ENCODE results near the gene PATL2. TPM values are rescaled to one million over a fixed set of nuclear protein-coding genes. Genes with fewer than 3 reads are reported as not detected.
A peak's percentile ranks its signal among the peaks of the same experiment; 100 is the strongest.
"Not testable (repeated sequence)": the region's sequence is repeated elsewhere in the genome, so short reads cannot be mapped to it uniquely, and the experiment has no call there.

The PATL2 gene
- total RNA-seq, 1 experiment from 2014 or later = 0.49 TPM

DNA sequence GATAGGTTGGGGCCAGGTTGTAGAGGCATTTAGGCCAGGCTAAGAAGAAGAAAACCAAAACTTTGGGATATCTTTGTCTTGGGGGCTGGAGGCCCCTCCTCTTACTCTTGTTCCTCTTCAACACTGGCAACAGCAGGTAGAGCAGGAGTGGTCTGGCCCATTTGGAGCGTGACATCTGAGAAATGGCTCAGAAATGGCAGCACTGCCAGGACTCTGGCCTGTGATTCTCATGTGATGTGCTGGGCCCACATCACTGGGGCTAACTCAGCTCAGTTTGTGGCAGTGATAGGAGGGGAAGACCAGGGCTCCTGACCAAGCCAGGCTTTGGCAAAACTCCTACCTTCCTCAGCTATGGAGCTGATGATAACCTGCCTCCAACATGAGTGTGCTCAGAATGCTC, 18.5 kb downstream of the PATL2 start:
- H3K36me3 ChIP-seq (ENCODE audit: control insufficient read depth, insufficient read depth, low read length) = no peaks in the 10 kb centered on the region
- no peaks in the 10 kb centered on the region; the same call in 1 of the 2 replicates for H3K9me3 ChIP-seq (ENCODE audit: control insufficient read depth, insufficient read depth, low read depth, low read length)
- DNase-seq (ENCODE audit: low read depth, low spot score) = no peak
- ATAC-seq = 0 out of 2 replicates have a peak, but pooled peaks have one; percentile 21
- 0 out of 2 replicates have a peak, but pooled peaks cover 3% of the 10 kb centered on the region for H3K27me3 ChIP-seq (ENCODE audit: control insufficient read depth, insufficient read depth, low read length)
- H3K27ac ChIP-seq (ENCODE audit: low read length) = no peak overlapping the region
- intact Hi-C loops (cut with micrococcal nuclease; ENCODE audit: unreplicated experiment) (no loop called here), in situ Hi-C loops (cut with HindIII; ENCODE audit: low pct_unique_long_range_greater_than_20kb, low sequenced_read_pairs) (no loop called here)
- no peak overlapping the region for H3K4me3 ChIP-seq (ENCODE audit: low read depth in 2 of 2, low read length in 2 of 2)
- TF ChIP-seq, protein P1, sequence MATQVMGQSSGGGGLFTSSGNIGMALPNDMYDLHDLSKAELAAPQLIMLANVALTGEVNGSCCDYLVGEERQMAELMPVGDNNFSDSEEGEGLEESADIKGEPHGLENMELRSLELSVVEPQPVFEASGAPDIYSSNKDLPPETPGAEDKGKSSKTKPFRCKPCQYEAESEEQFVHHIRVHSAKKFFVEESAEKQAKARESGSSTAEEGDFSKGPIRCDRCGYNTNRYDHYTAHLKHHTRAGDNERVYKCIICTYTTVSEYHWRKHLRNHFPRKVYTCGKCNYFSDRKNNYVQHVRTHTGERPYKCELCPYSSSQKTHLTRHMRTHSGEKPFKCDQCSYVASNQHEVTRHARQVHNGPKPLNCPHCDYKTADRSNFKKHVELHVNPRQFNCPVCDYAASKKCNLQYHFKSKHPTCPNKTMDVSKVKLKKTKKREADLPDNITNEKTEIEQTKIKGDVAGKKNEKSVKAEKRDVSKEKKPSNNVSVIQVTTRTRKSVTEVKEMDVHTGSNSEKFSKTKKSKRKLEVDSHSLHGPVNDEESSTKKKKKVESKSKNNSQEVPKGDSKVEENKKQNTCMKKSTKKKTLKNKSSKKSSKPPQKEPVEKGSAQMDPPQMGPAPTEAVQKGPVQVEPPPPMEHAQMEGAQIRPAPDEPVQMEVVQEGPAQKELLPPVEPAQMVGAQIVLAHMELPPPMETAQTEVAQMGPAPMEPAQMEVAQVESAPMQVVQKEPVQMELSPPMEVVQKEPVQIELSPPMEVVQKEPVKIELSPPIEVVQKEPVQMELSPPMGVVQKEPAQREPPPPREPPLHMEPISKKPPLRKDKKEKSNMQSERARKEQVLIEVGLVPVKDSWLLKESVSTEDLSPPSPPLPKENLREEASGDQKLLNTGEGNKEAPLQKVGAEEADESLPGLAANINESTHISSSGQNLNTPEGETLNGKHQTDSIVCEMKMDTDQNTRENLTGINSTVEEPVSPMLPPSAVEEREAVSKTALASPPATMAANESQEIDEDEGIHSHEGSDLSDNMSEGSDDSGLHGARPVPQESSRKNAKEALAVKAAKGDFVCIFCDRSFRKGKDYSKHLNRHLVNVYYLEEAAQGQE (IDR thresholded peaks at IDR 0.05; ENCODE audit: insufficient read depth in 1 of 2, low read depth in 2 of 2, low read length in 1 of 2) = no peak
- TF ChIP-seq POLR2AphosphoS5 (IDR thresholded peaks at IDR 0.05; ENCODE audit: low read depth, low read length) (no peak), SIN3A (IDR thresholded peaks at IDR 0.05; ENCODE audit: borderline replicate concordance, insufficient read depth, low read depth, low read length) (no peak), TCF7L2 (IDR thresholded peaks at IDR 0.05; ENCODE audit: low read depth, low read length) (no peak)
- TF ChIP-seq, protein P2, sequence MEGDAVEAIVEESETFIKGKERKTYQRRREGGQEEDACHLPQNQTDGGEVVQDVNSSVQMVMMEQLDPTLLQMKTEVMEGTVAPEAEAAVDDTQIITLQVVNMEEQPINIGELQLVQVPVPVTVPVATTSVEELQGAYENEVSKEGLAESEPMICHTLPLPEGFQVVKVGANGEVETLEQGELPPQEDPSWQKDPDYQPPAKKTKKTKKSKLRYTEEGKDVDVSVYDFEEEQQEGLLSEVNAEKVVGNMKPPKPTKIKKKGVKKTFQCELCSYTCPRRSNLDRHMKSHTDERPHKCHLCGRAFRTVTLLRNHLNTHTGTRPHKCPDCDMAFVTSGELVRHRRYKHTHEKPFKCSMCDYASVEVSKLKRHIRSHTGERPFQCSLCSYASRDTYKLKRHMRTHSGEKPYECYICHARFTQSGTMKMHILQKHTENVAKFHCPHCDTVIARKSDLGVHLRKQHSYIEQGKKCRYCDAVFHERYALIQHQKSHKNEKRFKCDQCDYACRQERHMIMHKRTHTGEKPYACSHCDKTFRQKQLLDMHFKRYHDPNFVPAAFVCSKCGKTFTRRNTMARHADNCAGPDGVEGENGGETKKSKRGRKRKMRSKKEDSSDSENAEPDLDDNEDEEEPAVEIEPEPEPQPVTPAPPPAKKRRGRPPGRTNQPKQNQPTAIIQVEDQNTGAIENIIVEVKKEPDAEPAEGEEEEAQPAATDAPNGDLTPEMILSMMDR (IDR thresholded peaks at IDR 0.05) = no peak
- BruUV-seq (replicated peaks) = no TSS peak
- no peaks in the 10 kb centered on the region for H3K4me1 ChIP-seq (ENCODE audit: control insufficient read depth, insufficient read depth, low read length)
- ChIA-PET CTCF (no interaction called here), POLR2A (no interaction called here)

DNA sequence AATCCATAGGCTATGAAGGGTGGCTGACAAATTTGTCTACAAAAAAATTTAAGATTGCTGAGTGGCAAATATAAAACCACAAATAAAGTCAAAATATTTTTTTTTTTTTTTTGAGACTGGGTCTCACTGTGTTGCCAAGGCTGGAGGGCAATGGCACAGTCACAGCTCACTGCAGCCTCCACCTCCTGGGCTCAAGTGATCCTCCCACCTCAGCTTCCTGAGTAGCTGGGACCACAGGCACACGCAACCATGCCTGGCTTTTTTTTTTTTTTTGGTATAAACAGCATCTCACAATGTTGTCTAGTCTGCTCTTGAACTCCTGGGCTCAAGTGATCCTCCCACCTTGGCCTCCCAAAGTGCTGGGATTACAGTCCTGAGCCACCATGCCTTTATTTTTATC, 20.9 kb downstream of the PATL2 start:
- POLR2A ChIA-PET; in situ Hi-C loops (cut with HindIII; ENCODE audit: low pct_unique_long_range_greater_than_20kb, low sequenced_read_pairs): not testable (repeated sequence)
- CTCF ChIA-PET = interaction anchor here (0.7 kb wide), 1 partner anchor 640 kb away, joined by 7 read pairs; no protein-coding TSS in a partner anchor

DNA sequence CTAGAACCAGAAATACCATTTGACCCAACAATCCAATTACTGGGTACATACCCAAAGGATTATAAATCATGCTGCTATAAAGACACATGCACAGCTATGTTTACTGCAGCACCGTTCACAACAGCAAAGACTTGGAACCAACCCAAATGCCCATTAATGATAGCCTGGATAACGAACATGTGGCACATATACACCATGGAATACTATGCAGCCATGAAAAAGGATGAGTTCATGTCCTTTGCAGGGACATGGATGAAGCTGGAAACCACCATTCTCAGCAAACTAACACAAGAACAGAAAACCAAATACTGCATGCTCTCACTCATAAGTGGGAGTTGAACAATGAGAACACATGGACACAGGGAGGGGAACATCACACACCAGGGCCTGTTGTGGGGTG, 21.8 kb downstream of the PATL2 start:
- H3K27ac ChIP-seq (ENCODE audit: low read length); DNase-seq (ENCODE audit: low read depth, low spot score); intact Hi-C loops (cut with micrococcal nuclease; ENCODE audit: unreplicated experiment); H3K27me3 ChIP-seq (ENCODE audit: control insufficient read depth, insufficient read depth, low read length); CTCF ChIA-PET; BruUV-seq (replicated peaks); H3K4me3 ChIP-seq (ENCODE audit: low read depth in 2 of 2, low read length in 2 of 2); H3K36me3 ChIP-seq (ENCODE audit: control insufficient read depth, insufficient read depth, low read length); H3K4me1 ChIP-seq (ENCODE audit: control insufficient read depth, insufficient read depth, low read length); ATAC-seq; in situ Hi-C loops (cut with HindIII; ENCODE audit: low pct_unique_long_range_greater_than_20kb, low sequenced_read_pairs); H3K9me3 ChIP-seq (ENCODE audit: control insufficient read depth, insufficient read depth, low read depth, low read length): not testable (repeated sequence)
- POLR2A ChIA-PET = interaction anchor here (0.6 kb wide), 1 partner anchor 129 kb away, joined by 4 read pairs; no protein-coding TSS in a partner anchor

More for the DNA sequence above, 20.9 kb downstream of the PATL2 start:
- H3K27ac ChIP-seq (ENCODE audit: low read length); H3K4me1 ChIP-seq (ENCODE audit: control insufficient read depth, insufficient read depth, low read length); BruUV-seq (replicated peaks); H3K4me3 ChIP-seq (ENCODE audit: low read depth in 2 of 2, low read length in 2 of 2); DNase-seq (ENCODE audit: low read depth, low spot score); ATAC-seq; H3K9me3 ChIP-seq (ENCODE audit: control insufficient read depth, insufficient read depth, low read depth, low read length); H3K27me3 ChIP-seq (ENCODE audit: control insufficient read depth, insufficient read depth, low read length); intact Hi-C loops (cut with micrococcal nuclease; ENCODE audit: unreplicated experiment); H3K36me3 ChIP-seq (ENCODE audit: control insufficient read depth, insufficient read depth, low read length): not testable (repeated sequence)

DNA sequence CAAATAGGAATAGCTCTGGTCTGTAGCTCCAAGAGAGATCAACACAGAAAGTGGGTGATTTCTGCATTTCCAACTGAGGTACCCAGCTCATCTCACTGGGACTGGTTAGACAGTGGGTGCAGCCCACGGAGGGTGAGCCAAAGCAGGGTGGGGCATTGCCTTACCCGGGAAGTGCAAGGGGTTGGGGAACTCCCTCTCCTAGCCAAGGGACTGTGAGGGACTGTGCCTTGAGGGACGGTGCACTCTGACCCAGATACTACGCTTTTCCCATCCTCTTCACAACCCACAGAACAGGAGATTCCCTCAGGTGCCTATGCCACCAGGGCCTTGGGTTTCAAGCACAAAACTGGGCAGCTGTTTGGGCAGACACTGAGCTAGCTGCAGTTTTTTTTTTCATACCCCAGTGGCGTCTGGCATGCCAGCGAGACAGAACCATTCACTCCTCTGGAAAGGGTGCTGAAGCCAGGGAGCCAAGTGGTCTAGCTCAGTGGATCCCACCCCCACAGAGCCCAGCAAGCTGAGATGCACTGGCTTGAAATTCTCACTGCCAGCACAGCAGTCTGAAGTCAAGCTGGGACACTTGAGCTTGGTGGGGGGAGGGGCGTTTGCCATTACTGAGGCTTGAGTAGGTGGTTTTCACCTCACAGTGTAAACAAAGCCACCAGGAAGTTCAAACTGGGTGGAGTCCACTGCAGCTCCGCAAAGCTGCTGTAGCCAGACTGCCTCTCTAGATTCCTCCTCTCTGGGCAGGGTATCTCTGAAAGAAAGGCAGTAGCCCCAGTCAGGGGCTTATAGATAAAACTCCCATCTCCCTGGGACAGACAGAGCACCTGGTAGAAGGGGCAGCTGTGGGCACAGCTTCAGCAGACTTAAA, 28.1 kb downstream of the PATL2 start:
- H3K27me3 ChIP-seq (ENCODE audit: control insufficient read depth, insufficient read depth, low read length); in situ Hi-C loops (cut with HindIII; ENCODE audit: low pct_unique_long_range_greater_than_20kb, low sequenced_read_pairs); ATAC-seq; H3K27ac ChIP-seq (ENCODE audit: low read length); BruUV-seq (replicated peaks); intact Hi-C loops (cut with micrococcal nuclease; ENCODE audit: unreplicated experiment); H3K9me3 ChIP-seq (ENCODE audit: control insufficient read depth, insufficient read depth, low read depth, low read length); H3K4me3 ChIP-seq (ENCODE audit: low read depth in 2 of 2, low read length in 2 of 2); H3K36me3 ChIP-seq (ENCODE audit: control insufficient read depth, insufficient read depth, low read length); H3K4me1 ChIP-seq (ENCODE audit: control insufficient read depth, insufficient read depth, low read length); CTCF ChIA-PET; DNase-seq (ENCODE audit: low read depth, low spot score): not testable (repeated sequence)
- POLR2A ChIA-PET = interaction anchor here (0.7 kb wide), 1 partner anchor 182 kb away, joined by 3 read pairs; no protein-coding TSS in a partner anchor

Measured in Panc1 (cell line).